Keratinocyte (primary cell): ENCODE results near the gene TMEM260. TPM values are rescaled to one million over a fixed set of nuclear protein-coding genes. Genes with fewer than 3 reads are reported as not detected.

ENCODE experiments used
- DNase-seq: peaks from one replicate; pipeline ENCODE4 v3.0.0-alpha.2; 2011; ENCODE audit warnings: low read depth, missing footprints, low spot score
- FAIRE-seq: peaks from 2 replicates; lab custom pipeline; 2011; peaks lifted over from hg19 to GRCh38; lab: Jason Lieb, UNC
- H2AFZ ChIP-seq: 2 replicates; pipeline ENCODE4 v1.6.0; 2012; ENCODE audit warnings: low read length, control low read depth, inconsistent platforms; ENCODE audit not compliant: control insufficient read depth
- H3K27ac ChIP-seq: 2 replicates; pipeline ENCODE4 v1.5.1; 2011; ENCODE audit warnings: low read length; ENCODE audit not compliant: control insufficient read depth, insufficient read depth
- H3K27me3 ChIP-seq: 3 replicates; pipeline ENCODE4 v1.6.0; 2011; ENCODE audit warnings: low read length; ENCODE audit not compliant: control insufficient read depth, insufficient read depth; ENCODE audit errors: extremely low read depth
- H3K36me3 ChIP-seq, 2 experiments: 2 replicates in 1 of 2; 3 replicates in 1 of 2; pipeline ENCODE4 v1.5.1; 2011; ENCODE audit warnings: low read length in 2 of 2, mild to moderate bottlenecking in 1 of 2; ENCODE audit not compliant: control insufficient read depth in 2 of 2, insufficient read depth in 2 of 2; ENCODE audit errors: extremely low read depth in 1 of 2
- H3K4me1 ChIP-seq: 3 replicates; pipeline ENCODE4 v1.5.1; 2011; ENCODE audit warnings: low read length; ENCODE audit not compliant: control insufficient read depth, insufficient read depth; ENCODE audit errors: extremely low read depth
- H3K4me2 ChIP-seq: 3 replicates; pipeline ENCODE4 v1.6.0; 2011; ENCODE audit warnings: low read depth, low read length; ENCODE audit not compliant: control insufficient read depth, insufficient read depth; ENCODE audit errors: extremely low read depth
- H3K4me3 ChIP-seq, 3 experiments: fragments of 200-600 bp in 1 of 3; sonication (generic) in 1 of 3; 2 replicates in 2 of 3; 3 replicates in 1 of 3; pipeline ENCODE4 v1.5.1; 2011 to 2016; ENCODE audit warnings: low read length in 3 of 3, mild to moderate bottlenecking in 3 of 3, control low read depth in 2 of 3, inconsistent platforms in 1 of 3, low read depth in 1 of 3, mixed read lengths in 1 of 3, mixed run types in 1 of 3, moderate library complexity in 1 of 3; ENCODE audit not compliant: control insufficient read depth in 2 of 3, insufficient read depth in 2 of 3; ENCODE audit errors: extremely low read depth in 1 of 3
- H3K79me2 ChIP-seq: 2 replicates; pipeline ENCODE4 v1.6.0; 2012; ENCODE audit warnings: low read length; ENCODE audit not compliant: control insufficient read depth, insufficient read depth
- H3K9ac ChIP-seq: 3 replicates; pipeline ENCODE4 v1.6.0; 2011; ENCODE audit warnings: low read length; ENCODE audit not compliant: control insufficient read depth, insufficient read depth; ENCODE audit errors: extremely low read depth
- H3K9me1 ChIP-seq: 3 replicates; pipeline ENCODE4 v1.6.0; 2011; ENCODE audit warnings: low read length; ENCODE audit not compliant: control insufficient read depth, insufficient read depth; ENCODE audit errors: extremely low read depth
- H3K9me3 ChIP-seq: 2 replicates; pipeline ENCODE4 v1.5.1; 2012; ENCODE audit warnings: low read depth, low read length; ENCODE audit not compliant: control insufficient read depth
- H4K20me1 ChIP-seq: 3 replicates; pipeline ENCODE4 v1.6.0; 2011; ENCODE audit warnings: low read length; ENCODE audit not compliant: control insufficient read depth, insufficient read depth; ENCODE audit errors: extremely low read depth
- EZH2 ChIP-seq: IDR thresholded peaks from one replicate; pipeline ENCODE4 v1.6.1; 2012; ENCODE audit warnings: inconsistent platforms, mild to moderate bottlenecking, low read length, moderate library complexity
- dilution Hi-C: fragments of 300-500 bp; cut with MboI; formaldehyde crosslinking; loops from one replicate; pipeline ENCODE4 v1.7.0; 2020; ENCODE audit warnings: low sequenced_read_pairs; ENCODE audit not compliant: extremely low pct_ligation_motif_present
- polyA plus RNA-seq, 5 experiments: library from polyadenylated mRNA; depleted of rRNA in 3 of 5; stranded (reverse) in 3 of 5; stranded (forward) in 1 of 5; unstranded in 1 of 5; fragments of >200 nt; gene quantifications; 1 replicate in 1 of 5; 2 replicates in 3 of 5; 3 replicates in 1 of 5; pipeline versions ENCODE4 v1.2.1 to v1.2.3, GENCODE V29; 2011 to 2012; ENCODE audit warnings: missing spikeins in 2 of 5, low read depth in 1 of 5, low replicate concordance in 1 of 5
- TF ChIP-seq, protein P1 (sequence below), 3 experiments: IDR thresholded peaks in 1 of 3; conservative IDR thresholded peaks in 1 of 3; optimal IDR thresholded peaks in 1 of 3; 2 replicates in 2 of 3; 3 replicates in 1 of 3; pipeline versions ENCODE3 to v1.5.1; 2011; ENCODE audit warnings: low read length in 3 of 3, mild to moderate bottlenecking in 3 of 3, moderate library complexity in 2 of 3, control low read depth in 1 of 3, inconsistent platforms in 1 of 3; ENCODE audit not compliant: insufficient read depth in 2 of 3; ENCODE audit errors: extremely low read depth in 1 of 3

TMEM260 gene
- polyA plus RNA-seq, 1 donor (not counting 4 experiments of a cell fraction or from before 2014, with no cell fraction given), result 13.1 TPM

DNA sequence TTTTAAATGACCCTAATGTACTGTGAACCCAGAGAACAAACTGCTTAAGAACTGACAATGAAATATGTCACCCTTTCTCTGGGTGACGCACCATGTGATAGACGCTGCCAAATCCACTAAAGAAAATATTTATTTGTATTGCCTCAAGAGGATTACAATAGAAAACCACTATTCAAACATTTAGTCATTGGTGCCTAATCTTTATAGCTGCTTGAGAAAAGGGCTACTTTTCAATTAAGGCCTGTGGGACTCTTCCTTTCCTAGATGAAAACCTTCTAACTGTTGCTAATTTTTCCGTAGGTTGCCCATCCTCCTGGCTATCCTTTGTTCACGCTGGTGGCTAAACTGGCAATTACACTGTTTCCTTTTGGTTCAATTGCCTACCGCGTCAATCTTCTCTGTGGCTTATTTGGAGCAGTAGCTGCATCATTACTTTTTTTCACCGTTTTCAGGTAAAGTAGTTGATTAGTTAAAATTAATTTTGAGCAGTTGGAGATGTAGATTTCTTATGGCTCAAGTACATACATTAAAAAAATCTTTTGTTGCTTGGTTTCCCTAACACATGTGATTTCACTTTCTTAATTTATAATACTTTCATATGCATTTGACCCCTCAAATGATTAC, 6.0 kb downstream of the TMEM260 start:
- no peak for TF ChIP-seq EZH2
- TF ChIP-seq, protein P1, sequence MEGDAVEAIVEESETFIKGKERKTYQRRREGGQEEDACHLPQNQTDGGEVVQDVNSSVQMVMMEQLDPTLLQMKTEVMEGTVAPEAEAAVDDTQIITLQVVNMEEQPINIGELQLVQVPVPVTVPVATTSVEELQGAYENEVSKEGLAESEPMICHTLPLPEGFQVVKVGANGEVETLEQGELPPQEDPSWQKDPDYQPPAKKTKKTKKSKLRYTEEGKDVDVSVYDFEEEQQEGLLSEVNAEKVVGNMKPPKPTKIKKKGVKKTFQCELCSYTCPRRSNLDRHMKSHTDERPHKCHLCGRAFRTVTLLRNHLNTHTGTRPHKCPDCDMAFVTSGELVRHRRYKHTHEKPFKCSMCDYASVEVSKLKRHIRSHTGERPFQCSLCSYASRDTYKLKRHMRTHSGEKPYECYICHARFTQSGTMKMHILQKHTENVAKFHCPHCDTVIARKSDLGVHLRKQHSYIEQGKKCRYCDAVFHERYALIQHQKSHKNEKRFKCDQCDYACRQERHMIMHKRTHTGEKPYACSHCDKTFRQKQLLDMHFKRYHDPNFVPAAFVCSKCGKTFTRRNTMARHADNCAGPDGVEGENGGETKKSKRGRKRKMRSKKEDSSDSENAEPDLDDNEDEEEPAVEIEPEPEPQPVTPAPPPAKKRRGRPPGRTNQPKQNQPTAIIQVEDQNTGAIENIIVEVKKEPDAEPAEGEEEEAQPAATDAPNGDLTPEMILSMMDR (optimal IDR thresholded peaks at IDR 0.05 in 1 of 3, IDR thresholded peaks at IDR 0.05 in 1 of 3, conservative IDR thresholded peaks at IDR 0.05 in 1 of 3; ENCODE audit: extremely low read depth in 1 of 3, insufficient read depth in 2 of 3, low read length in 3 of 3), result no peak
- dilution Hi-C loops, result no loop called here
- Histone ChIP-seq H3K27me3 (no peaks in the 10 kb centered on the region), H3K4me3 (no peak overlapping the region), H3K9me1 (no peaks in the 10 kb centered on the region), H3K79me2 (peaks cover 35% of the 10 kb centered on the region), H3K9me3 (no peaks in the 10 kb centered on the region), H3K36me3 (peaks cover under 1 to 2% of the 10 kb centered on the region in 2 experiments), H3K4me2 (no peak overlapping the region), H4K20me1 (peaks cover 5% of the 10 kb centered on the region), H3K27ac (no peak overlapping the region), H2AFZ (no peak overlapping the region), H3K4me1 (peaks cover 20% of the 10 kb centered on the region), H3K9ac (no peak overlapping the region)
- DNase-seq (no peak), FAIRE-seq (no peak)

DNA sequence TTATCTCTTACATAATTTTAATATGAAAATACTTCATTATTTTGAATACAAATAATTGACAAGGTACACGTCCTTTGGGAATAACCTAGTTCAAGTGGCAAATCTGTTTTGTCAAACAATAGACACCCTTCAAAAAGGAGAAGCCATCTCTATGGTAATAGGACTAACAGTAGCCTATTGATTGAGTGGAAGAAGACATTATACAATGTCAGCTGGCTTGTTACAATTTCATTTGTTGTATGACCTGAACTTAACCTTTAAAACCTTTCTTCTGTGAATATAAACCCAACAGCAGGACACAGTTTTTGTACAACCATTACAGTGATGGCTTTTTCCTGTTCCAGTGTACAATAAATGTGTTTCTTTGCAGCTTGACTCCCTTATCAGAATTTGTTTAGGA, 8.1 kb downstream of the TMEM260 start:
- dilution Hi-C loops, result no loop called here
- peaks cover 7% of the 10 kb centered on the region for H3K4me1 ChIP-seq
- no peaks in the 10 kb centered on the region for H3K9me3 ChIP-seq
- no peaks in the 10 kb centered on the region for H3K27me3 ChIP-seq
- H3K27ac ChIP-seq, result no peak overlapping the region
- H2AFZ ChIP-seq, result no peak overlapping the region
- FAIRE-seq, result no peak
- H4K20me1 ChIP-seq, result no peaks in the 10 kb centered on the region
- no peak overlapping the region for H3K4me2 ChIP-seq
- H3K9me1 ChIP-seq, result no peaks in the 10 kb centered on the region
- no peak for DNase-seq
- peaks cover 14% of the 10 kb centered on the region for H3K79me2 ChIP-seq
- no peak overlapping the region for H3K9ac ChIP-seq
- H3K36me3 ChIP-seq, result peaks cover 2 to 4% of the 10 kb centered on the region in 2 experiments
- H3K4me3 ChIP-seq, result no peak overlapping the region
- TF ChIP-seq, protein P1 (optimal IDR thresholded peaks at IDR 0.05 in 1 of 3, IDR thresholded peaks at IDR 0.05 in 1 of 3, conservative IDR thresholded peaks at IDR 0.05 in 1 of 3; ENCODE audit: extremely low read depth in 1 of 3, insufficient read depth in 2 of 3, low read length in 3 of 3), result no peak
- no peak for TF ChIP-seq EZH2
